WI38 (cell line): ENCODE results near the gene ABCC3.

Experiments used
- H3K4me3 ChIP-seq: 2 replicates; pipeline ENCODE4 v1.5.1; 2011; ENCODE audit warnings: low read depth, mild to moderate bottlenecking, control low read depth, low read length
- TF ChIP-seq, protein P1 (sequence below): IDR thresholded peaks from 2 replicates; pipeline ENCODE4 v1.5.1; 2012; ENCODE audit warnings: low read depth, mild to moderate bottlenecking, control low read depth, low read length

Gene ABCC3

DNA sequence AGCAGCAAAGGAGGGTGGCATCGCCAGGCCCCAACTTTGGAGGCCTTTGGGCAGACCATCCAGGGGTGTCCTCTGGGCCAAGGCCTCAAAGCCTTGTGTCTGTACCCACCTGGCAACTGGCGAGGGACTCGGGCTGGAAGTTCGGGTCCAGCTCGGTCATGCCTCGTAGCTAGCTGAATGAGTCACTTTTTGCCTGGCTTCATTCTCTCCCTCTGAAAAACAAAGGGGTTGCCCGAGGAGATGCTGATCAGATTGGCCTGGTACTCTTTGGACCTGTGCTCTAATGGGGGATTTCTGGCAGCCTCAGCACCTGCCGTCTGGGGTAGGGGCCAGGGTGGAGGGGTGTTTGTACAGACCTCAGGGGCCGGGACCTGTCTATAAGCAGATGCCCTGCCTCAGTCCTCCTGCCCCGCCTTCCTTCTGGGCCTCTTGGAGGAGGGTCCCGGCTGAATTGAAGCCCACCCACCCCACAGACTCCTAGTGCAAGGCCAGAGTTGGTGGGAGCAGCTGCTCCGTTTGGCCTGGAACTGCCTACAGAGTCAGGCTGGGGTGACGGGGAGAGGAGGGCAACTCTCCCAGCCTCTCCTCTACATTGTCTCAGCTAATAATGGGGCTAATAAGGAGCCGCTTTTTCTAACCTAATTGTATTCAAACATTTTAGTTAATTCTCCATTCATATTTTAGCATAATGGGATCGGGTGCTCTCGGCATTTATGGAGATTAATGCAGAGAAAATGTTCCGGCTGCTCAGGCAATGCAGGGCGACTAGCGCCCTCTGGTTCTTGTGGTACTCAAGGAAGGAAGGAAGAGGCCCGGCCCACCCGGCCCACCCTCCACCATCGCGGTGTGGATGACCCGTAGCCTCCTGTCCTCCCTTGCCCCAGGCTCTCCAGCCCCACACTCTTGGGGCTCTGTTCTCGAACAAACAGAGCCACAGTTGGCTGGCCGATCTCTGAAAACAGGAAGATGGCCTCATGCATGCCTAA, 21.4 kb upstream of the ABCC3 start:
- TF ChIP-seq, protein P1, sequence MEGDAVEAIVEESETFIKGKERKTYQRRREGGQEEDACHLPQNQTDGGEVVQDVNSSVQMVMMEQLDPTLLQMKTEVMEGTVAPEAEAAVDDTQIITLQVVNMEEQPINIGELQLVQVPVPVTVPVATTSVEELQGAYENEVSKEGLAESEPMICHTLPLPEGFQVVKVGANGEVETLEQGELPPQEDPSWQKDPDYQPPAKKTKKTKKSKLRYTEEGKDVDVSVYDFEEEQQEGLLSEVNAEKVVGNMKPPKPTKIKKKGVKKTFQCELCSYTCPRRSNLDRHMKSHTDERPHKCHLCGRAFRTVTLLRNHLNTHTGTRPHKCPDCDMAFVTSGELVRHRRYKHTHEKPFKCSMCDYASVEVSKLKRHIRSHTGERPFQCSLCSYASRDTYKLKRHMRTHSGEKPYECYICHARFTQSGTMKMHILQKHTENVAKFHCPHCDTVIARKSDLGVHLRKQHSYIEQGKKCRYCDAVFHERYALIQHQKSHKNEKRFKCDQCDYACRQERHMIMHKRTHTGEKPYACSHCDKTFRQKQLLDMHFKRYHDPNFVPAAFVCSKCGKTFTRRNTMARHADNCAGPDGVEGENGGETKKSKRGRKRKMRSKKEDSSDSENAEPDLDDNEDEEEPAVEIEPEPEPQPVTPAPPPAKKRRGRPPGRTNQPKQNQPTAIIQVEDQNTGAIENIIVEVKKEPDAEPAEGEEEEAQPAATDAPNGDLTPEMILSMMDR: no peak
- H3K4me3 ChIP-seq: no peak overlapping the region

DNA sequence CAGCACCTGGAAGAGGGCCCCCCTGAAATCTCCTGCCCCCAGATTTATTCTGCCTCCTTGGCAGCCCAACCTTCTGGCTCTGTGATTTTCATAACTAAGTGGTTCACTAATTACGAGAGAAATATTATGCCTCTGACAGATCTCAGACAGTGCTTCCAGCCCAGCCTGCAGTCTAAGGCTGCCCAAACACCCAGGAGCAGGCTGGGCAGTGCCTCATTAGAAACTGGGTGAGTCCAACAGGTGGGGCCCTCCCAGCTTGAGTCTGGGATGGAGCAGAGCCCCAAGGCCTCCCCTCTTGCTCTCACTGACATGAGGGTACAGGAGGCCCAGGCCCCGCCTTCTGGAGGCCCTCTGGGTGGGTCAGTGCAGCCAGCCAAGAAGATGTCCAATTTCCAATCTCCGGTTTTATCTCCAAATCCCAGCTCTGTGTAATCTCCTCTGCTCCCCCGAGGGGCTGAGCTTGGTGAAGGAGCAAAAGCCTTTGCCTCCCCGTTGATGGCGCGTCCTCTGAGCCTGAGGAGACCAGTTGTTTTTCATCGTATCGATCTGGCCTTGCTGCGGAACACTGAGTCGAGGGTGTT, 20.1 kb upstream of the ABCC3 start:
- no peak overlapping the region for H3K4me3 ChIP-seq
- TF ChIP-seq, protein P1: no peak

DNA sequence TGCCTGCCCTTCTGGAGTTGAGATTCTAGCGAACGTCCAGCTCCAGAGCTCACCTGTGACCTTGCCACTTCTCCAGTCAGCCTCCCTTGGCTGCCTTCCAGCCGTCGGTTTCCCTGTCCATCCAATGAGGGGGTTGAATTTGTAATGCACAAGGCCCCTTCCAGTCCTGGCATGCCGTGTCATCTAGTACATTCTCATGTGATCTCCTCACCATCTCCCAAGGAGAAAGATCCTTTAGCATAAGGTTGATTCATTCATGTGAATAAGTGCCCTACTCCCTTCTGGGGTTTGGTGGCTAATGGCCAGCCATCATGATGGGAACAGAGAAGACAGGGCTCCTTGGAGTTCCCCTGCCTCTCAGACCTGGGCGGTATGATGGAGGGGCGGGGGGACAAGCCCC, 18.9 kb upstream of the ABCC3 start:
- TF ChIP-seq, protein P1: no peak
- no peak overlapping the region for H3K4me3 ChIP-seq

DNA sequence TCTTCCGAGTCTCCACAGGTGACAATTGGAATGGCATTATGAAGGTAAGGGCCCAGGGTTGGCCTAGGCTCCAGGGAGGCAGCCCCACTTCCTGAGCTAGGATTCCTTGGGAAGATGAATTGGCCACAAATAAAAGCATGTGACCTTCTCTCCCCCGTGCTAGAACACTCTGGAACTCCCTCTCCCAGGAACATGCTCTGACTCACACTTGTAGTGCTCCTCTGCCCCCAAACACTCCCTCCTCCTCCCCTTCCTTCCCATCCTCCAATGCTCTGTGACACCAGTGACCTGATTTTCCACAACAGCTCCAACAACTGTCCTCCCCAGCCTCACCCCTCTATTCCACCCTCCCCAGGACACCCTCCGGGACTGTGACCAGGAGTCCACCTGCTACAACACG, 16.4 kb upstream of the ABCC3 start:
- TF ChIP-seq, protein P1: no peak
- H3K4me3 ChIP-seq: no peak overlapping the region

DNA sequence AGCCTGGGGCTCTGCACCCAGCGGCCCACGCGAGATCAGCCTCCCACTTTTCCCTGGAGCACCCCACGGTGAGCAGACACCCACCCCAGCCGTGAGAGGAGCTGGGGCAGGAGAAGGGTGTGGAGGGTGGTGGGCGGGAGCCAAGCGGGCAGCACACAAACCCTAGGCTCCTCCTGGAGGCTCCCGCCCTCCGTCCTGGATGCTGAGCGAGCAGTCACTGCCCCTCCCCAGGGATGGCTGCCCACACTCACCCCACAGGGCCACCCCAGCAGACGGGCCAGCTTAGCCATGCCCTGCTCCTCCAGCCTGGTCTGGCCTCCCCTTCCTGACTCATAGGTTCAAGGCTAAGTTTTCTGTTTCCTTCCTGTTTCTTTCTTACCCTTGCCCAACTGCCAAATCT, 15.7 kb upstream of the ABCC3 start:
- H3K4me3 ChIP-seq: no peak overlapping the region
- TF ChIP-seq, protein P1: no peak

DNA sequence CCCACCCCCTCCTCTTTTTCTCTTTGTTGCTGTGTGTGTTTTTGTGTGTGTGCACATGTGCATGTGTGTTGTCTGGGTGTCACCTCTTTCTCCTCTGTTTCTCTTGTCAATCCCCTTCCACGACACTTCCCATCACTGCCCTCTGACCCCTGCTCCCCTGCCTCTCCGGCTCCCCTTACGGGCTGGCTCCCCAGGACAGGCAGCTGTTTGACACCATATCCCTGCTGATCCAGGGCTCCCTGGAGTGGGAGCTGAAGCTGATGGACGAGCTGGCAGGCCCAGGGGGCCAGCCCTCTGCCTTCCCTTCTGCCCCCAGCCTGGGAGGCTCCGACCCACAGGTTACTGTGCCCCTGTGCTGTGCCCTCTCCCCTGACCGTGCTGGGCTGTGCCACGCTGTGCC, 15.2 kb upstream of the ABCC3 start:
- no peak overlapping the region for H3K4me3 ChIP-seq
- TF ChIP-seq, protein P1: no peak

DNA sequence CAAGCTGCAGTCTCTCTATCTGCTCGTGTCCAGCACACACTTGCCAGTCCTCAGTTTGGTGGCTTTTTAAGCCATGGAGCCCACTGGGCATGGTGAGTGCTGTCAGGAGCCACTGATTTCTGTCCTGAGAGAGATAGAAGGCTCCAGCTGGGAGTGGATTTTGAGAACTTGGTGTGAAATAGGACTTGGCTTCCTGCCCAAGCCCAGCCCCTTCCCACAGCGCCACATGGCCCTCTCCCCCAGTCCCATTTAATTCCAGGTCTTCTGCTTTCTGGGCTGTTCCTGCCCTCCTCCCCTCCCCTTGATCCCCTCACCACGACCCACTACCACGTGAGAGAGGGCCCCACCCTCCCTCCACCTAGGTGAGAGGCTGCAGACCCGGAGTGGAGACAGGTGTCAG, 14.4 kb upstream of the ABCC3 start:
- TF ChIP-seq, protein P1: no peak
- H3K4me3 ChIP-seq: no peak overlapping the region
